Measurements from ENCODE around the gene PDZD2.
"Not testable (repeated sequence)": the region's sequence is repeated elsewhere in the genome, so short reads cannot be mapped to it uniquely, and the experiment has no call there.

PDZD2 gene

GRCh38 chr5:31771500-31771899, 132.6 kb downstream of the PDZD2 start:
- TF ChIP-seq CTCF (IDR thresholded peaks at IDR 0.05; ENCODE audit: low read depth, low read length, missing control alignments), result no peak
- H3K4me3 ChIP-seq (replicated peaks; ENCODE audit: low read depth, low read length), result no peak overlapping the region
- no peak for DNase-seq (ENCODE audit: extremely low read depth, low read depth)

GRCh38 chr5:31776294-31776693, 137.4 kb downstream of the PDZD2 start:
- not testable (repeated sequence) for H3K4me3 ChIP-seq (replicated peaks; ENCODE audit: low read depth, low read length); DNase-seq (ENCODE audit: extremely low read depth, low read depth)

- TF ChIP-seq CTCF (IDR thresholded peaks at IDR 0.05; ENCODE audit: low read depth, low read length, missing control alignments), result no peak
- no peak overlapping the region for H3K4me3 ChIP-seq (replicated peaks; ENCODE audit: low read depth, low read length)
- DNase-seq (ENCODE audit: extremely low read depth, low read depth), result no peak
Observed at GRCh38 chr5:31776976-31777651, 138.2 kb downstream of the PDZD2 start.

GRCh38 chr5:31781772-31782171, 142.8 kb downstream of the PDZD2 start:
- no peak for TF ChIP-seq CTCF (IDR thresholded peaks at IDR 0.05; ENCODE audit: low read depth, low read length, missing control alignments)
- no peak for DNase-seq (ENCODE audit: extremely low read depth, low read depth)

GRCh38 chr5:31783086-31783645, 144.2 kb downstream of the PDZD2 start:
- no peak for DNase-seq (ENCODE audit: extremely low read depth, low read depth)
- TF ChIP-seq CTCF (IDR thresholded peaks at IDR 0.05; ENCODE audit: low read depth, low read length, missing control alignments), result no peak

More at GRCh38 chr5:31781772-31782171, 142.8 kb downstream of the PDZD2 start:
- H3K4me3 ChIP-seq (replicated peaks; ENCODE audit: low read depth, low read length), result no peak overlapping the region

GRCh38 chr5:31783731-31784130, 144.8 kb downstream of the PDZD2 start:
- TF ChIP-seq CTCF (IDR thresholded peaks at IDR 0.05; ENCODE audit: low read depth, low read length, missing control alignments), result no peak
- H3K4me3 ChIP-seq (replicated peaks; ENCODE audit: low read depth, low read length), result no peak overlapping the region
- DNase-seq (ENCODE audit: extremely low read depth, low read depth), result no peak

More at GRCh38 chr5:31783086-31783645, 144.2 kb downstream of the PDZD2 start:
- no peak overlapping the region for H3K4me3 ChIP-seq (replicated peaks; ENCODE audit: low read depth, low read length)

GRCh38 chr5:31786090-31786631, 147.2 kb downstream of the PDZD2 start:
- TF ChIP-seq CTCF (IDR thresholded peaks at IDR 0.05; ENCODE audit: low read depth, low read length, missing control alignments), result no peak
- no peak overlapping the region for H3K4me3 ChIP-seq (replicated peaks; ENCODE audit: low read depth, low read length)
- no peak for DNase-seq (ENCODE audit: extremely low read depth, low read depth)
